HG02840 (cell line): Measurements from ENCODE around the gene VAT1L.
"Not testable (repeated sequence)": the region's sequence is repeated elsewhere in the genome, so short reads cannot be mapped to it uniquely, and the experiment has no call there.

Source experiments
- ATAC-seq: cut with Tn5 transposase; IDR thresholded peaks from one replicate; pipeline ENCODE4 v1.9.1; 2021; ENCODE audit warnings: mild to moderate bottlenecking, moderate library complexity, moderate number of reproducible peaks; ENCODE audit not compliant: unreplicated experiment, low FRiP score

The VAT1L gene

GRCh38 chr16:77939968-77940367 lies 151.6 kb downstream of the VAT1L start:
- ATAC-seq: no peak

- no peak for ATAC-seq
Measured at GRCh38 chr16:77943801-77944200, 155.4 kb downstream of the VAT1L start.

GRCh38 chr16:77944631-77945030 lies 156.3 kb downstream of the VAT1L start:
- no peak for ATAC-seq

GRCh38 chr16:77945126-77945525 lies 156.8 kb downstream of the VAT1L start:
- ATAC-seq: no peak

- no peak for ATAC-seq
Measured at GRCh38 chr16:77946823-77947222, 158.5 kb downstream of the VAT1L start.

GRCh38 chr16:77947590-77947989 lies 159.2 kb downstream of the VAT1L start:
- not testable (repeated sequence) for ATAC-seq

GRCh38 chr16:77948835-77949234 lies 160.5 kb downstream of the VAT1L start:
- ATAC-seq: no peak

GRCh38 chr16:77949445-77949844 lies 161.1 kb downstream of the VAT1L start:
- no peak for ATAC-seq

GRCh38 chr16:77951788-77952187 lies 163.4 kb downstream of the VAT1L start:
- ATAC-seq: no peak

GRCh38 chr16:77955127-77955526 lies 166.8 kb downstream of the VAT1L start:
- ATAC-seq: no peak

GRCh38 chr16:77956231-77956630 lies 167.9 kb downstream of the VAT1L start:
- ATAC-seq: no peak

GRCh38 chr16:77960766-77961165 lies 172.4 kb downstream of the VAT1L start:
- ATAC-seq: no peak

GRCh38 chr16:77961814-77962213 lies 173.4 kb downstream of the VAT1L start:
- no peak for ATAC-seq

- ATAC-seq: no peak
Measured at GRCh38 chr16:77962689-77963088, 174.3 kb downstream of the VAT1L start.

GRCh38 chr16:77963185-77964044 lies 175.1 kb downstream of the VAT1L start:
- no peak for ATAC-seq

GRCh38 chr16:77965346-77965745 lies 177.0 kb downstream of the VAT1L start:
- ATAC-seq: no peak

- ATAC-seq: no peak
Measured at GRCh38 chr16:77967054-77967904, 178.9 kb downstream of the VAT1L start.

GRCh38 chr16:77969861-77970260 lies 181.5 kb downstream of the VAT1L start:
- no peak for ATAC-seq

- no peak for ATAC-seq
Measured at GRCh38 chr16:77970371-77970770, 182.0 kb downstream of the VAT1L start.

GRCh38 chr16:77971306-77972061 lies 183.1 kb downstream of the VAT1L start:
- no peak for ATAC-seq

GRCh38 chr16:77972062-77972392 lies 183.7 kb downstream of the VAT1L start:
- ATAC-seq: no peak
